IPS-NIHi7 (cell line): ENCODE results near the gene GFAP.

Experiments
- DNase-seq: peaks from one replicate; pipeline ENCODE4 v3.0.0; 2012; ENCODE audit warnings: mixed read lengths; ENCODE audit errors: extremely low spot score

The GFAP gene

DNA sequence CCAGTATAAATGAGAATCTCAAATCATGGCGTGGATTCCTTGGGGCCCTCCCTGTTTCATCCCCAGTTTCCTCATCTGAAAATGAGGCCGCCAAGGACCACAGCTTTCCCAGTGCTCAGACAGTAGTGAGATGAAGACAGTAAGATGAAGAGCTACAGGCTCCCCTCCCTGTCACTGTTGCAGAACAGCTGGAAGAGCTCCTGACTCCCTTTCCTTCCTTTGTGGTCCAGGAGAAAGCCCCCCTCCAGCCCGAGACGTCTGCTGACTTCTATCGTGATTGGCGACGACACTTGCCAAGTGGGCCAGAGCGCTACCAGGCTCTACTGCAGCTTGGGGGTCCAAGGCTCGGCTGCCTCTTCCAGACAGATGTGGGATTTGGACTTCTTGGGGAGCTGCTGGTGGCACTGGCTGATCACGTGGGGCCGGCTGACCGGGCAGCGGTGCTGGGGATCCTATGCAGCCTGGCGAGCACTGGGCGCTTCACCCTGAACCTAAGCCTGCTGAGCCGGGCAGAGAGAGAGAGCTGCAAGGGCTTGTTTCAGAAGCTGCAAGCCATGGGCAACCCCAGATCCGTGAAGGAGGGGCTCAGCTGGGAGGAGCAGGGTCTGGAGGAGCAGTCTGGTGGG, 13.1 kb downstream of the GFAP start:
- DNase-seq, result no peak

DNA sequence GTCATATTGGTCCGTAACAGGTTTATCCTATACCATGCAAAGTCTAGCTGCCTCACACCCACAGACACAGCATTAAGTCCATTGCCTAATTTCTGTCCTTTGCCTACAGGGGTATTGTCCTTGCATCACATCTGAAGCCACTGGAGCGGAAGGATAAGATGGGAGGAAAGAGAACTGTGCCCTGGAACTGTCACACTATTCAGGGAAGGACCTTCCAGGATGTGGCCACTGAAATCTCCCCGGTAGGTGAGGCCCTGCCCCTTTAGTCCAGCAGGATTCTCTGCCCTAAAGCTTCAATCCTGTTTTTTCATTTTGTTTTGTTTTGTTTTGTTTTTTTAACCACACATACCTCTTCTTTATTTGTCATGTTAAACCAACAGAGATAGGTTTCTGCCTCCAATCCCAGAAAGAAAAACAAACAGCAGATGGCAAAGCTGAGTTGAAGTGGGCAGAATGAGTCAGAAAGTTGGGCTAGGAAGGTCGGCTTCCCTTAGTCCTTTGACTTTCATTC, 13.8 kb downstream of the GFAP start:
- DNase-seq, result no peak

DNA sequence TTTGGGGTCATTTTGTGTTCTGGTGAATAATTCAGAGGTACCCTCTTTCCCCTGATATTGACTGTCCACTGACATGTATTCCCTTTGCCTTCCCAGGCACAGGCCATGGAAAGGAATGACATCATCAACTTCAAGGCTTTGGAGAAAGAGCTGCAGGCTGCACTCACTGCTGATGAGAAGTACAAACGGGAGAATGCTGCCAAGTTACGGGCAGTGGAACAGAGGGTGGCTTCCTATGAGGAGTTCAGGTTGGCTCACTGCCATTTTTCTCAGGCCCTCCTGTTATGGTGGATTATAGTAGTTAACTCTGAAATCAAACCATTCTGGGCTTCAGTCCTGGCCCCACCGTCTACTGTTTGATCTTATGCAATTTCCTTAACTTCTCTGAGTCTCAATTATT, 14.4 kb downstream of the GFAP start:
- no peak for DNase-seq

DNA sequence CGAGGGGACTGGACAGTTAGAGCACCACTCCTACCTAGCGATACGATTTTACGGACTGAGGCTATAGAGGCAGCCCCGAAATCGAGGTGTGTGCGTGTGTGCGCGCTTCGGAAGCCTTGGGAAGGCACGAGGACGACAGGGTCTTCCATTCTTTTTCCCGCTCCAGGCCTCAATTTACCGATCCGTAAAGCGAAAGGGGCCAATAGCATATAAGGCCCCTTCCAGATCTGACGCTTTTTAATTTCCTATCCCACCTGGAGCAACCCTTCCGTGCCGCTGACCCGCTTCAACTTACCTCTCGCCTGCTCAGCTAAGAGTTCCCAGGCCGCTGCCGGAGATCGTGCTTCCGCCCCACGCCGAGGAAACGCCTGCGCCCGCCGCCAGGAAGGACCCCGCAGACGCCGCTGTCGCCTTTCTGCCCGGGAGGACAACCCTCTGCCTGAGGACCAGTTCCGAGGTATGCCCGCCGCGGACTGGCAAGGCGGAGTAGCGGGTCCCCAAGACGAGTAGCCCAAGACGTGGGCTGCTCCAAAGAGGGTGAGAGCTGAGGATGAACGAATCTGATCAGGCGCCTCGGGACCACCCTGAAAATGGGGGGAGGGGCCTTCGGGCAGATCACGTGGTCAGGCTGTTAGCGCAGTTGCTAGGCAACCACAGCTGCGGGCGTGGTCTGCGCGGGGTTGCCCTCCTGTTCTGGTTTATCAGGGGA, 16.1 kb downstream of the GFAP start, which contains the start of gene EFTUD2:
TSS of gene EFTUD2 (minus strand) at position 372 of the 709 bp plus-strand sequence. CDS start 4,924 bp downstream, outside the sequence.
- DNase-seq, result peak; percentile 95

DNA sequence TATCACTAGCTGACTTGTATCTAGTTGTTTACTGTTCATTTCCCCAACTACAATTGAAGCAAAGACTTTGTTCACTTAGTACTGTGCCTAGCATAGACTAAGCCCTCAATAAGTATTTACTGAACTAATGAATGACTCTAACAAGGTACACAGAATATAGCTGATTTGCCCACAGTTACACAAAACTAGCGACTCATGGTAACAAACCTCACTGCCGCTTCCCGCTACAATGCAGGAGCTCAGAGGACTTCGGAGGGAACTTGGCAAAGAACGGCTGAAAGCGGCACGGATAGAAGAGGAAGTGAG, 16.6 kb downstream of the GFAP start:
- DNase-seq, result no peak

DNA sequence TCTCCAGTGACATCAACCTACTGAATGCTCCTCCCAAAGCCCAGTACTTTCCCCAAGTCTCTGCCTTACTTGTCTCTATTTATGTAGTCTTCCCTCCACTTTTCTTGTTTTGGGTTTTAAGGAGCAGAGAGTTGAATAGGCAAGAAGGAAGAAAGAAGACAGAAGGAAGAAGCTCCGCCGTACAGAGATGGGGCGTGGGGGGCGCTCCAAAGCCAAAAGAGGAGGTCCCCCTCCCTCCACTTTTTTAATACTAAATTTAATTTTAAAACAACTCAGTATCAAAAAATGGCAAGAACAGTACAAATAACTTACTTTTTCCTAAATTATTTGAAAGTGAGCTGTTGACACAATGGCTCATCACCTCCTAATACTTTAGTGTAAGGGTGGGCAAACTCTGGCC, 20.7 kb downstream of the GFAP start:
- DNase-seq, result no peak

DNA sequence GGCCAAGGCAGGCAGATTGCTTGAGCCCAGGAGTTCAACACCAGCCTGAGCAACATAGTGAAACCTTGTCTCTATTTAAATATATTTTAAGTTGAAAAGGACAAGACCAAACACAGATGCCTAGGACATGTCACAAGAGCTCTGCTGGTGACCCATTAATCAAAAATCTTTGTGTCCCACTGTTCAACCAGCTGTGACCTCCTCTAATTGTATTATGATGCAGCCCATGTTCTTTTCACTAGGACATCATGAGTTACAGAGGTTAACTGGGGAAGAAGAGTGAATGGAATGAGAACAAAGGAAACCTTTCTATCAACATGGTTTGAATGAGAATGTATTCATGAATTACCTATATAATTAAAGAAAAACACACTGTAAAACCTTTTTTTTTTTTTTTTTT, 23.1 kb downstream of the GFAP start:
- DNase-seq, result no peak

DNA sequence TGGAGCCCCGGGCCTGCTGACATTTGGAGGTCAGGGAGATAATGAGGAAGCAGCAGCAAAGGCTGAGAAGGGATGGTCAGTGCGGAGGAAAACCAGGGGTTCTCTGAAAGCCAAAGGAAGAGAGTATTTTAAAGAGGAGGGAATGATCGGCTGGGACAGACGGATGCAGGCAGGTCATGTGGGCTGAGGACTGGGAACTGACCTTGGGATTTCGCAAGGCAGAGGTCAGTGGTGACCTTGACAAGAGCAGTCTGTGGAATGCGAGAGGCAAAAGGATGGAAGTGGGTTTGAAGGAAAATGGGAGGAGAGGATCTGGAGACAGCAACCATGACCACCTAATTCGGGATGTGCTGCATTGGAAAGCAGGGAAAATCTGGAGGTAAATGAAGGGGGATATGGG, 26.3 kb downstream of the GFAP start:
- no peak for DNase-seq

DNA sequence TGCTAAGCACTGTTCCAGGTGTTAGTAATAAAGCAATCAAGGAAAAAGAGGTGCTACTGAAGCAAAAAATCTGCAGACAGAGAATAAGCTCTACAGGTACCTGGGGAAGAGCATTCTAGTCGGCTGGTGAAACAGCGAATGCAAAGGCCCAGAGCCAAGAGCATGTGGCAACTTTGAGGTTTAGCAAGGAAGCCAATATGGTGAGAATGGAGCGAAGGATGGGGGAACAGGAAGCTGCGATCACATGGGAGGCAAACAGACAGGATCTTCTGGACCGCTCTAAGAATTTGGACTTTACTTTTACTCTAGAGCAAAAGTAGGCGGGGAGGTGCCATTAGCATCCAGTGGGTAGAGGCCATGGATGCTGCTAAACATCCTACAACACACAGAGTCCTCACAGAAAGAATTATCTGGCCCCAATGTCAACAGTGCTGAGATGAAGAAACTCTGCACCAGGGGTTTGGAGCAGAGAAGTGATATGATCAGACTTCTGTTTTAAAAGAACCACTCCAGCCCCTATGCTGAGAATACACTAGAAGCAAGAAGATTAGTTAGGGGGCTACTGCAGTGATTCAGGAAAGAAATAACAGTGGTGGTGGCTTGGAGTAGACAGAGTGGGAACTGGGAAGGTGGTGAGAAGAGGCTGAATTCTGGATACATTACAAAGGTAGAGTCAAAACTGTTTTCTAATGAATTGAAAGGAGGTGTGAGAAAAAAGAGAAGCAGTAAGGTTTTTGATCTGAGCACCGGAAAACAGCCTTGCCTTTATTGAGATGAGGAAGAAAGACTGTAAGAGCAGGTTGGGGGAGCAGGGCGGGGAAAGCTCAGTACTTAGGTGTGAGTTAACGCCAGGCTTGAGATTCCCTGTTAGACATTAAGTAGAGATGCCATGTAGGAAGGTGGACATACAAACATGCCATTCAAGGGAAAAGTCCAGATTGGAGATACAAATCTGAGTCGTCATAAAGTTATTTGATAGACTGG, 27.0 kb downstream of the GFAP start:
- DNase-seq, result no peak

DNA sequence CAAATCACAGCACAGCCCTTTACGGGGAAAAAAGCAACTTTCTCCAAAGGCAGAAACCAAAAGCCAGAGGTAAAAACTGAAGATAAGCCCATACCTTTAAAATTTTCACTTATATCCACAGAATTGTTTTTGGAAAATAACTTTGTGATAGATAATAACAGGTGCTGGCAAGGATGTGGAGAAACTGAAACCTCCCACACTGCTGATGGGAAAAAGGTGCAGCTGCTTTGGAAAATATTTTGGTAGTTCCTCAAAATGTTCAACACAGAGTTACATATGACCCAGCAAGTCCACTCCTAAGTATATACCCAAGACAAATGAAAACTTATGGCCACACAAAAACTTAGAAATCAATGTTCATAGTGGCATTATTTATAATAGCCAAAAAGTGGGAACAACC, 28.3 kb downstream of the GFAP start:
- DNase-seq, result no peak

DNA sequence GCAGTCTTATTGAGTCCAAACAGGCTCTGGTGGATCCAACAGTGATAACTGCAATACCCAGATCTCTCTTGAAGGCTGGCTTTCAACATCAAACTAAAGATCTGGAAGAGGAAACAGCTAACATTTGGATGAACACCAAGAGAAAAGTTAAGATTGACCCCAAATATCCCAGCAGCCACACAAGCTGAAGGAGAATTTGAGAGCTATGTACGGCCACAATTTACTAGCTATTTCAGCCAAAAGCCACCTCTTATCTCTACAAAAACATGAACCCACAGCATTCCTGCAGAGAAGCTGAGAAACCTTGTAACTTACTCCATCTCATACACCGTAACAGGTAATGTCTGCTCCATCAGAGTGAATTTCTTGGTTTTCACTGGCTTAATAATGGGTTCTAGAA, 30.4 kb downstream of the GFAP start:
- no peak for DNase-seq

DNA sequence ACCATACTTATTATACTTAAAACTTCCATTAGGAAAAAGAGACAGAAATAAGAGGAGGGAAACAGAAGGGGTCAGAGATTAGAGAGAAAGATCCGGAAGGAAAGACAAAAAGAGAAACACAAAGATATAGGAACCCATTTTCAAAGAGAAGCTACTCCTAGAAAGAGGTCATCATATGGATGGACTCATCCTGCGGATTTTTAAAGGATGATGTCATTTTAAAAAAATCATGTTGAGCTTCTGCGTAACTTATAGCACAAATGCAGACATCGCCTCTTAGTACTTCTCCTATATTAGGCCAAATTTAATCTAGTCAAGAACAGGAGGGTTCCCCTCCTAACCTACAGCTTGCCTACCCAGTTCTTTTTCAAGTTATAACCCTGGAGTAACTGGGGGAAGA, 34.2 kb downstream of the GFAP start:
- DNase-seq, result no peak

DNA sequence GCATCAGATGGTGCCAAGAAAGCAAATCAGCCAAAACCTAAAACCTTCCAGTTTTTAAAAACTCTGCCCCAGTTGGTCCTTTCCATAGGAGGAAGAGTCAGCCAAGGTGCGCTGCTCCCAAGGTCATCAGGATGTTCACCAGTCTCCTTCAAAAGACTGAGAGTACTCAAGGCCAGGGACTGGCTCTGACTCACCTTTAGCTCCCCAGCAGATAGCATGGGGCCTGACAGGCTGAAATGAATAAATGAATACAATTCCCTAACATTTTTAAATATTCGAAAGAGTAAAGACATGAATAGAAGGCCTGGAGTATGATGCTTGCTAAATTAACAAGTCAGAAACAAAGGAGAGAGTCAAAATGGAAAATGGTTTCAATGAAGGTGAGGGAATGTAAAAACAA, 35.2 kb downstream of the GFAP start:
- DNase-seq, result no peak

DNA sequence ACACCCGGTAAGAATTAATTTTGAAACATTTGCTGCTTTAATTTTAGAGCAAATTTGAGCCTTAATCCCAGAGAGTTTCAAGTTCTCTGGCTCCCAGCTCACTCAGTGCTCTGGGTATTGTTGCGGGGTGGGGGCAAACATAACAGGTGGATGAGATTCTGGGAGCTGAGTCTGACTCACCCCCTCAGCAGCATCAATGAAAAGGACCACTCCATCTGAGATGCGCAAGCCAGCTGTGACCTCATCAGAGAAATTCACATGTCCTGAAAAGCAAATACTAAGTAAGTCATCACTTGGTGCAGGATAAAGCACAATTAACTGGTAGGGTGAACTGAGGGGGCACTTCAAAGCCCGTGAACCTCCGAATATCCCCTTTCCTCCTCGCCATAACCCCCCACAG, 35.9 kb downstream of the GFAP start:
- no peak for DNase-seq

DNA sequence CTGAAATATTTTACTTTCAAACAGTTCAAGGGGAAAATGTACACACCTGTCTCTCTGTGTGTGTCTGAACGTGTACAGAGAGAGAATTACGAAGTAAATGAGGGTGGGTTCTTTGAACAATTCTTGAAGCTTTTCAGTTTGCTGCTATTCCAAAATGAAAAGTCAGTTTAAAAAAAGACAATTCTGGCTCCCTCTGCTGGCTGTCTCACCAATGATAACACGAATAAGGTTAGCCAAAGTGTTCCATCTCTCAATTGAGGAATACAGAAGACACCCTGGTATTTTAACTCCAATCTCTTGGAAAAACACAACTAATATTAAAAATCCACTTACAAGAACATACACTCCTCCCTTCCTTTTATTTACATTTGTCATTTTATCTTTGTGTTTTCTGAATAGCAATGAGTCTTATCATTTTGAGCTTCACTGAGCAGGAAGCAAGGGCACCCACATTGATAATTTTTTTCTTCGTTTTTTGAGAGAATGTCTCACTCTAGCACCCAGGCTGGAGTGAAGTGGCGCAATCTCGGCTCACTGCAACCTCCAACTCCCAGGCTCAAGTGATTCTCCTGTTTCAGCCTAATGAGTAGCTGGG, 36.6 kb downstream of the GFAP start:
- peak; percentile 59 for DNase-seq

DNA sequence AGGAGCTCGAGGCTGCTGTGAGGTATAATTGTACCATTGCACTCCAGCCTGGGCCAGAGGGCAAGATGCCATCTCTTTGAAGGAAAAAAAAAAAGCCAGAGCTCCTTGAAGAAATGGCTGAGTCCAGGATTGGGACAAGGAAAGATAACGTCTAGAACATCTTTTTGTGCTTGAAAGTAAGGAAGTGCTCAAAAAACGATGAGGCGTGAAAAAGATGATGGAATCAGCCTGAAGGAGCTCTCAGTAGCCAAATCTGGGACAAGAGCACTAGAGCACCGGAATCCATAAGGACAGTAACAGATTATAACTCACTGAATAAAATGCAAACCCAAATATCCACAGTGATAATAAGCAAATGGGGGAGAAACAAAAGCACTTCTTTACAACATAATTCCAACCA, 38.2 kb downstream of the GFAP start:
- no peak for DNase-seq

DNA sequence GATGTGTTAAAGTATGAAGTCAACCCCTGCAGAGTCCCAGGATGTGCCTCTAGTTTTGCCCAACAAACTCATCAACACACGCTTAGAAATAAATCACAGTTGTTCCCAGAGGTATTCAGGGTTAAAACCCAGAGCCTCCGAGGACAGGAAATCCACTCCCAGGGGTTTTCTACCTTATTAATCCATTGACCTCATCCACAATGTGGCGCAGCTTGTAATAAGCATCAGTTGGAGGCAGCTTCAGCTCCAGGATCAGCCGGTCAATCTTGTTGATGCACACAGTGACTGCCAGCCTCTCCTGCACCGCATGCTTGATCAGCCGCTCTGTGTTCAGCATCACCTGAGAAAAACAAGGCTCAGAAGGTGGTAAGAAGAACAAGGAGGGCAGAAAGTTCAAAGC, 39.5 kb downstream of the GFAP start:
- DNase-seq, result no peak

DNA sequence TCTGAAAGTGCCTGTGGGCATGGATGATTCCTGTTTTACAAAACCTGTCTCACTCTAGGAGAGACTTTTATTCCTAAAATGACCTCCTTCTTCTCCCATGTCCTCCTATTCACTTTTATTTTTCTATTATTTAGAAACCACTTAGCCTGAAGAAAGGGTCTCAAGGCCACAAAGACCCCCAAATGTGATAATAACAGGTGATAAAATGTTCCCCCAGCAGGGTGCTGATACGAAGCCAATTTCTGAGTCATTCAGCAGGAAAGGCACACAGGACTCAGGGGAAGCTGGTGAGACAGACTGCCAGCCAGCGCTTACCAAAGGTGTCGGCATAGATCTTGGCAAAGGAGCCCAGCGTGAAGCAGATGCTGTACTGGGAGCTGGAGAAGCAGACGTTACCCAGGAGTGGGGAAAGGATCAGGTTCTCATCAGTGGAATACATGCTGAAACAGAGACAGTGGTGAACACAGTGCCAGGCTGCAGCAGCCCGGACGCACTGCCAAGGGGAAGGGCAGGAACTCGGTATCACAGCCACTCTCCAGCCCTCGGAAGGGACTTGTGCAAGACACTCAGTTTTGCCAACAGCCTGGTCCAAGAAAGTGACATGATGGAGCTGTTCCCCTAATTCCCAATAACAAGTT, 43.0 kb downstream of the GFAP start:
- DNase-seq, result no peak

DNA sequence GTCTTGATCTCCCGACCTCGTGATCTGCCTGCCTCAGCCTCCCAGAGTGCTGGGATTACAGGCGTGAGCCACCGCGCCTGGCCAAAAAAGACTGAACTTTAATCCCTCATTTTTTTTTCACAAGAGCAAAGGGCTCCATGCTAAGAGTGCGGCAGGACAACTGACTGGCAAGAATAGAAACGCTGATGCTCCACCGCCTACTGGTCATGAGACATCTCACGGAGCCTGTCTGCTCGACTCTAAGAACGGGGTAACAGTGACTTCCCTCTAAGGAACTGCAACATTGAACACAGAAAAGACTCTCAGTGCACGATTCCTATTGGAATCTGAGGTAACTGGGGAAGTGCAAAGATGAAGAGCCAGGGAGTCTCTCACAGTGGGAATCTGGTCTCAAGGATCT, 43.7 kb downstream of the GFAP start:
- no peak for DNase-seq

DNA sequence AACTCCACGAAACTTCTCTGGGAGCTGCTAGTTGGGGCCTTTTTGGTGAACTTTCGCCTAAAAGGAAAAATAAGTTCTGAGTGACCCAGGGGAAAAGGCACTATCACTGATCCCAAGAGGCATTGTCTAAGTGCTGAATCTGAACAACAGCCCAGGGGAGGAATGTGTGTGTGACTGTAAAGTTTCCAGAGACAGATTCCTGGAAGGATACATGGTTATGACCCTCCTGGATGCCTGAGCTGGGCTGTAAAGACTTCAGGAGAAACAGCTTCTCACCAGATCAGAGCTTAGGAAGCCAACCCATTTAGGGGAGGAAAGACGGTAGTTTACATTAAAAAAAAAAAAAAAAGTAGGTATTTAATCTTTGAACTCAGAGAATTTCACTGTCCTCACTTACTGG, 47.5 kb downstream of the GFAP start:
- DNase-seq, result no peak

DNA sequence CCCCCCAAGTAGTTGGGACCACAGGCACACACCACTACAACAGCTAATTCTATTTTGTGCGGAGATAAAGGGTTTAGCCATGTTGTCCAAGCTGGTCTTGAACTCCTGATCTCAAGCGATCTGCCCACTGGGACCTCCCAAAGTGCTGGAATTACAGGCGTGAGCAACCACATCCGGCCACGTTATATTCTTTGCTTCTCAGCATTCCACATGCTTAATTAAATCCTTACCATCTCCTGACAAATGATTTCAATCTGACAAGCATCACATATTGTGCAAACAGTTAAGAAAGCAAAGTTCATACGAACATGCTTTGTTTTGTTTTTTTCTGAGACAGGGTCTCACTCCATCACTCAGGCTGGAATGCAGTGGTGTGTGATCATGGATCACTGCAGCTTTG, 49.4 kb downstream of the GFAP start:
- no peak for DNase-seq

DNA sequence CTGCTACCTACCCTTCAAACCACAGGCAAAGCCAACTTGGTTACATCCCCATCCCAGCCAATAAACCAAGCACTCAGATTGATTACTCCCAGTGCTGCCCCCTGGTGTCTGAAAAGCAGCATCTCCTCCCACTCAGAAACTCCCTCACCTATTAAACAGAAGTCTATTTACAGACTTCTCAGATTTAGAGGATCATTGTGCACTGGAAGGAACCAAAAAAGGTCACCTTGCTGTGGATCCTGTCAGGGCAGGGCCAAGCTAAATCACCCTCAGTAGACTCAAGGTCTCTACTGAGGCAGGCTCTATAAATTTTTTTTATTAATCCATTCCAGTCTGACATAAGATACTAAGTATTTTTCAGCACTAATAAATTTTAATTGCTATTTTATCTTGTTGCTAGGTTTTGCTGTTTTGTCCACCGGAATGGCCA, 50.1 kb downstream of the GFAP start:
- DNase-seq, result peak; percentile 88
